HEK293 (cell line): Measurements from ENCODE around the gene METAP1D.

Experiments
- KLF7 ChIP-seq: fragments of 450-650 bp; formaldehyde crosslinking; IDR thresholded peaks from 2 replicates; pipeline ENCODE4 v1.5.1; 2016; ENCODE audit warnings: missing biosample characterization, missing genetic modification characterization, borderline replicate concordance
- ZNF623 ChIP-seq: fragments of 450-650 bp; formaldehyde crosslinking; IDR thresholded peaks from 2 replicates; pipeline ENCODE4 v1.5.1; 2016; ENCODE audit warnings: missing biosample characterization, missing genetic modification characterization
- ZNF707 ChIP-seq: fragments of 450-650 bp; formaldehyde crosslinking; IDR thresholded peaks from 2 replicates; pipeline ENCODE4 v1.5.1; 2016; ENCODE audit warnings: missing biosample characterization, missing genetic modification characterization
- TF ChIP-seq, protein P1 (sequence below): fragments of 450-650 bp; formaldehyde crosslinking; IDR thresholded peaks from 2 replicates; pipeline ENCODE4 v1.5.1; 2016; ENCODE audit warnings: missing biosample characterization, missing genetic modification characterization
- TF ChIP-seq, protein P2 (sequence below): fragments of 450-650 bp; formaldehyde crosslinking; IDR thresholded peaks from 2 replicates; pipeline ENCODE4 v1.5.1; 2016; ENCODE audit warnings: missing biosample characterization, missing genetic modification characterization

DNA sequence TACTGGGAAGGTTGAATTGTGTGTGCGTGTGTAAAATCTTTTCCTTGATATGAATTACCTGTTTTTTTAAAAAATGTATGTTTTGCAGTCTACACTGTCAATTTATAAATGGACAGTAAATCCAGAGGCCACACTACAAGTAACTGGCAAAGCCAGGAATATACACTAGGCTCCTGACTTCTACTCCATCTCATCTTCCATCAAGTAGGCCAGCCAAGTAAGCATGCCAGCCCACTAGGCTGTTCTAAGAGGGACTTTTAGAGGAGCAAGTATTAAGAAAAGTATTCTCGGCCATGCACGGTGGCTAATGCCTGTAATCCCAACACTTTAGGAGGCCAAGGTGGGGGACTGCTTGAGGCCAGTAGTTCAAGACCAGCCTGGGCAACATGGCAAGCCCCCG lies 13.0 kb upstream of the METAP1D start:
- TF ChIP-seq ZNF707 (tag by site-specific recombination) (no peak), KLF7 (no peak), ZNF623 (tag by site-specific recombination) (no peak)
- TF ChIP-seq, protein P1, sequence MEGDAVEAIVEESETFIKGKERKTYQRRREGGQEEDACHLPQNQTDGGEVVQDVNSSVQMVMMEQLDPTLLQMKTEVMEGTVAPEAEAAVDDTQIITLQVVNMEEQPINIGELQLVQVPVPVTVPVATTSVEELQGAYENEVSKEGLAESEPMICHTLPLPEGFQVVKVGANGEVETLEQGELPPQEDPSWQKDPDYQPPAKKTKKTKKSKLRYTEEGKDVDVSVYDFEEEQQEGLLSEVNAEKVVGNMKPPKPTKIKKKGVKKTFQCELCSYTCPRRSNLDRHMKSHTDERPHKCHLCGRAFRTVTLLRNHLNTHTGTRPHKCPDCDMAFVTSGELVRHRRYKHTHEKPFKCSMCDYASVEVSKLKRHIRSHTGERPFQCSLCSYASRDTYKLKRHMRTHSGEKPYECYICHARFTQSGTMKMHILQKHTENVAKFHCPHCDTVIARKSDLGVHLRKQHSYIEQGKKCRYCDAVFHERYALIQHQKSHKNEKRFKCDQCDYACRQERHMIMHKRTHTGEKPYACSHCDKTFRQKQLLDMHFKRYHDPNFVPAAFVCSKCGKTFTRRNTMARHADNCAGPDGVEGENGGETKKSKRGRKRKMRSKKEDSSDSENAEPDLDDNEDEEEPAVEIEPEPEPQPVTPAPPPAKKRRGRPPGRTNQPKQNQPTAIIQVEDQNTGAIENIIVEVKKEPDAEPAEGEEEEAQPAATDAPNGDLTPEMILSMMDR (tag by site-specific recombination) = no peak
- TF ChIP-seq, protein P2, sequence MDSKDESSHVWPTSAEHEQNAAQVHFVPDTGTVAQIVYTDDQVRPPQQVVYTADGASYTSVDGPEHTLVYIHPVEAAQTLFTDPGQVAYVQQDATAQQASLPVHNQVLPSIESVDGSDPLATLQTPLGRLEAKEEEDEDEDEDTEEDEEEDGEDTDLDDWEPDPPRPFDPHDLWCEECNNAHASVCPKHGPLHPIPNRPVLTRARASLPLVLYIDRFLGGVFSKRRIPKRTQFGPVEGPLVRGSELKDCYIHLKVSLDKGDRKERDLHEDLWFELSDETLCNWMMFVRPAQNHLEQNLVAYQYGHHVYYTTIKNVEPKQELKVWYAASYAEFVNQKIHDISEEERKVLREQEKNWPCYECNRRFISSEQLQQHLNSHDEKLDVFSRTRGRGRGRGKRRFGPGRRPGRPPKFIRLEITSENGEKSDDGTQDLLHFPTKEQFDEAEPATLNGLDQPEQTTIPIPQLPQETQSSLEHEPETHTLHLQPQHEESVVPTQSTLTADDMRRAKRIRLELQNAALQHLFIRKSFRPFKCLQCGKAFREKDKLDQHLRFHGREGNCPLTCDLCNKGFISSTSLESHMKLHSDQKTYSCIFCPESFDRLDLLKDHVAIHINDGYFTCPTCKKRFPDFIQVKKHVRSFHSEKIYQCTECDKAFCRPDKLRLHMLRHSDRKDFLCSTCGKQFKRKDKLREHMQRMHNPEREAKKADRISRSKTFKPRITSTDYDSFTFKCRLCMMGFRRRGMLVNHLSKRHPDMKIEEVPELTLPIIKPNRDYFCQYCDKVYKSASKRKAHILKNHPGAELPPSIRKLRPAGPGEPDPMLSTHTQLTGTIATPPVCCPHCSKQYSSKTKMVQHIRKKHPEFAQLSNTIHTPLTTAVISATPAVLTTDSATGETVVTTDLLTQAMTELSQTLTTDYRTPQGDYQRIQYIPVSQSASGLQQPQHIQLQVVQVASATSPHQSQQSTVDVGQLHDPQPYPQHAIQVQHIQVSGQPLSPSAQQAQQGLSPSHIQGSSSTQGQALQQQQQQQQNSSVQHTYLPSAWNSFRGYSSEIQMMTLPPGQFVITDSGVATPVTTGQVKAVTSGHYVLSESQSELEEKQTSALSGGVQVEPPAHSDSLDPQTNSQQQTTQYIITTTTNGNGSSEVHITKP (tag by site-specific recombination) = no peak
